ENCODE data around the gene PNPLA1.

Gene PNPLA1

GRCh38 chr6:36285797-36286196 is 15.9 kb downstream of the PNPLA1 start:
- TF ChIP-seq TCF12 (IDR thresholded peaks at IDR 0.05; ENCODE audit: low read depth) (no peak), TAF1 (IDR thresholded peaks at IDR 0.05; ENCODE audit: low read depth) (no peak), EP300 (IDR thresholded peaks at IDR 0.05; ENCODE audit: borderline replicate concordance) (no peak), RAD21 (IDR thresholded peaks at IDR 0.05; ENCODE audit: low read depth) (no peak), USF1 (IDR thresholded peaks at IDR 0.05) (no peak)

- TF ChIP-seq NFIC (IDR thresholded peaks at IDR 0.05) (no peak), USF1 (IDR thresholded peaks at IDR 0.05) (no peak), YY1 (IDR thresholded peaks at IDR 0.05; ENCODE audit: low read depth) (no peak), RAD21 (IDR thresholded peaks at IDR 0.05; ENCODE audit: low read depth) (no peak)
Observed at GRCh38 chr6:36286858-36287257, 17.0 kb downstream of the PNPLA1 start.

- TF ChIP-seq NFIC (IDR thresholded peaks at IDR 0.05) (no peak), YY1 (IDR thresholded peaks at IDR 0.05; ENCODE audit: low read depth) (no peak), REST (IDR thresholded peaks at IDR 0.05; ENCODE audit: low read depth) (no peak), TAF1 (IDR thresholded peaks at IDR 0.05; ENCODE audit: low read depth) (no peak), TEAD4 (IDR thresholded peaks at IDR 0.05) (no peak), EGR1 (IDR thresholded peaks at IDR 0.05) (no peak), FOXM1 (IDR thresholded peaks at IDR 0.05; ENCODE audit: borderline replicate concordance, low read depth) (no peak), MAX (IDR thresholded peaks at IDR 0.05) (no peak)
Observed at GRCh38 chr6:36289281-36289878, 19.5 kb downstream of the PNPLA1 start.

GRCh38 chr6:36290668-36291620 is 21.1 kb downstream of the PNPLA1 start:
- TF ChIP-seq MAX (IDR thresholded peaks at IDR 0.05) (no peak), ZBTB7A (IDR thresholded peaks at IDR 0.05; ENCODE audit: low read depth) (no peak), USF1 (IDR thresholded peaks at IDR 0.05) (no peak), TEAD4 (IDR thresholded peaks at IDR 0.05) (no peak), TCF12 (IDR thresholded peaks at IDR 0.05; ENCODE audit: low read depth) (no peak), EGR1 (IDR thresholded peaks at IDR 0.05) (no peak), EP300 (IDR thresholded peaks at IDR 0.05; ENCODE audit: borderline replicate concordance) (no peak), CEBPB (IDR thresholded peaks at IDR 0.05) (no peak), YY1 (IDR thresholded peaks at IDR 0.05; ENCODE audit: low read depth) (no peak), FOXM1 (IDR thresholded peaks at IDR 0.05; ENCODE audit: borderline replicate concordance, low read depth) (no peak), TAF1 (IDR thresholded peaks at IDR 0.05; ENCODE audit: low read depth) (no peak), CREB1 (IDR thresholded peaks at IDR 0.05; ENCODE audit: low read depth) (no peak), REST (IDR thresholded peaks at IDR 0.05; ENCODE audit: low read depth) (no peak), NFIC (IDR thresholded peaks at IDR 0.05) (no peak), RAD21 (IDR thresholded peaks at IDR 0.05; ENCODE audit: low read depth) (no peak)

GRCh38 chr6:36292170-36292569 is 22.3 kb downstream of the PNPLA1 start:
- TF ChIP-seq CREB1 (IDR thresholded peaks at IDR 0.05; ENCODE audit: low read depth) = no peak
- TF ChIP-seq USF1 (IDR thresholded peaks at IDR 0.05) = no peak
- TF ChIP-seq MAX (IDR thresholded peaks at IDR 0.05) = no peak
- TF ChIP-seq TAF1 (IDR thresholded peaks at IDR 0.05; ENCODE audit: low read depth) = no peak
- TF ChIP-seq YY1 (IDR thresholded peaks at IDR 0.05; ENCODE audit: low read depth) = no peak
- TF ChIP-seq REST (IDR thresholded peaks at IDR 0.05; ENCODE audit: low read depth) = no peak
- TF ChIP-seq FOXM1 (IDR thresholded peaks at IDR 0.05; ENCODE audit: borderline replicate concordance, low read depth) = no peak
- no peak for TF ChIP-seq TCF12 (IDR thresholded peaks at IDR 0.05; ENCODE audit: low read depth)
- TF ChIP-seq TEAD4 (IDR thresholded peaks at IDR 0.05) = no peak
- TF ChIP-seq ZBTB7A (IDR thresholded peaks at IDR 0.05; ENCODE audit: low read depth) = no peak
- TF ChIP-seq EP300 (IDR thresholded peaks at IDR 0.05; ENCODE audit: borderline replicate concordance) = no peak
- TF ChIP-seq EGR1 (IDR thresholded peaks at IDR 0.05) = no peak
- no peak for TF ChIP-seq NFIC (IDR thresholded peaks at IDR 0.05)
- TF ChIP-seq CEBPB (IDR thresholded peaks at IDR 0.05) = no peak
- TF ChIP-seq RAD21 (IDR thresholded peaks at IDR 0.05; ENCODE audit: low read depth) = no peak
